Central memory CD4-positive, alpha-beta T cell (primary cell): ENCODE measurements around the gene PINK1.

Source experiments
- DNase-seq: peaks from one replicate; pipeline ENCODE4 v3.0.0; 2022

The PINK1 gene

GRCh38 chr1:20682571-20683236 lies 49.4 kb downstream of the PINK1 start:
- no peak for DNase-seq

GRCh38 chr1:20683614-20684013 lies 50.4 kb downstream of the PINK1 start:
- no peak for DNase-seq

- no peak for DNase-seq
Measured at GRCh38 chr1:20684050-20684620, 50.9 kb downstream of the PINK1 start.

- no peak for DNase-seq
Measured at GRCh38 chr1:20684651-20685050, 51.4 kb downstream of the PINK1 start.

- no peak for DNase-seq
Measured at GRCh38 chr1:20685099-20685662, 51.9 kb downstream of the PINK1 start.

DNA sequence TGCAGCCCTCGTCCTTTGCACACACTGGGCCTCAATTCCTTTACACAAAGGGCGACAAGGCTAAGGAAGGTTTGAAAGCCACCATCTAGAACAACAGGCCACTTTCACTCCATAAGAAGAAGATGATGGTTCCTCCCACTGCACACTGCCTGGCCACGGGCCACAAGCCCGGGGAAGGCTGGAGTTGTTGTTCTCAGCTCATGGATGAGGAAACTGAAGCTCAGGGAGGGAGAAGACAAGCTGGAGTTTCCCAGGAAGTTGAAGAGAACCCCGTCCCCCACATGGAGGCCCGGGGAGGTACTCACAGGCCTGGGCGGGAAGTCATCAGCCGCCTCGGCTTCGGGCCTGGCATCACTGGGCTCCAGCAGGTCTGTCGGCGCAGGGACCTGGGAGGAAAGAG lies 52.5 kb downstream of the PINK1 start:
- DNase-seq: no peak

GRCh38 chr1:20686883-20687725 lies 53.8 kb downstream of the PINK1 start:
- DNase-seq: no peak

DNA sequence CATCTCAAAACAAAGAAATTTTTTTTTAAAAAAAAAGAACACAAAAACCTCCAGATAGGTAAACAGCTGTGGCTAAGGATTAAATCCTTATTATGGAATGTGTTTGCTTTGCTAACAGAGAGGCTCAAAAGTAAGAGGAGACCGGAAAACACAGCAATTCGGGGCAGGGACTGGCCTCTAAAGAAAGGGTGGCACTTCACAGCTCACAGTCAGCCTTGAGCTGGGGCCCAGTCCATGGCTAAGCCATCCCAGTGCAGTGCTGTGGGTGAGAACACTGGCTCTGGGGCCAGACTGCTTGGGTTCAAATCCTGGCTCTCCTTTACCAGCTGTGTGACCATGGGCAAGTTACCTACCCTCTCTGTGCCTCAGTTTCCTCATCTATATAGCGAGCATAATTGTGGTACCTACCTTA lies 56.4 kb downstream of the PINK1 start:
- no peak for DNase-seq

- DNase-seq: no peak
Measured at GRCh38 chr1:20691872-20692271, 58.6 kb downstream of the PINK1 start.

DNA sequence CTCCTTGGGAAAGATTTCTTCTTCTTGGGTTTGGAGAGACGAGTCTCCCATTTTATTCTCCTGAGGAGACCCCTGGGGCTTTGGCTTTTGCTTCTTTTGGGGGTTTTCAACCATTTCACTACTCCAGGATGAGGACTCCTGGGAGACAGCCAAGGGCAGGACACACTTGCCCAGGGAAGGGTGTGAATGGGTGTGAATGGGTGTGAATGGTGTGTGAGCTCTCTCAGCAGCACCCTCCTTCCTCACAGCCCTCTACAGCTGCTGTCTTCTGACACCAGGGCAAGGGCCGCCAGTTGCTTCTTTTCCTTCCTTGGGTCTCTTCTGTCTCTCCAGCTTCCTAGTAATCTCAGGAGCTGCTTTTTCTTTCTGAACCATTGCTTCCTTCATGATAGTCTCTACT lies 60.4 kb downstream of the PINK1 start:
- no peak for DNase-seq

GRCh38 chr1:20695515-20695914 lies 62.3 kb downstream of the PINK1 start:
- DNase-seq: no peak

DNA sequence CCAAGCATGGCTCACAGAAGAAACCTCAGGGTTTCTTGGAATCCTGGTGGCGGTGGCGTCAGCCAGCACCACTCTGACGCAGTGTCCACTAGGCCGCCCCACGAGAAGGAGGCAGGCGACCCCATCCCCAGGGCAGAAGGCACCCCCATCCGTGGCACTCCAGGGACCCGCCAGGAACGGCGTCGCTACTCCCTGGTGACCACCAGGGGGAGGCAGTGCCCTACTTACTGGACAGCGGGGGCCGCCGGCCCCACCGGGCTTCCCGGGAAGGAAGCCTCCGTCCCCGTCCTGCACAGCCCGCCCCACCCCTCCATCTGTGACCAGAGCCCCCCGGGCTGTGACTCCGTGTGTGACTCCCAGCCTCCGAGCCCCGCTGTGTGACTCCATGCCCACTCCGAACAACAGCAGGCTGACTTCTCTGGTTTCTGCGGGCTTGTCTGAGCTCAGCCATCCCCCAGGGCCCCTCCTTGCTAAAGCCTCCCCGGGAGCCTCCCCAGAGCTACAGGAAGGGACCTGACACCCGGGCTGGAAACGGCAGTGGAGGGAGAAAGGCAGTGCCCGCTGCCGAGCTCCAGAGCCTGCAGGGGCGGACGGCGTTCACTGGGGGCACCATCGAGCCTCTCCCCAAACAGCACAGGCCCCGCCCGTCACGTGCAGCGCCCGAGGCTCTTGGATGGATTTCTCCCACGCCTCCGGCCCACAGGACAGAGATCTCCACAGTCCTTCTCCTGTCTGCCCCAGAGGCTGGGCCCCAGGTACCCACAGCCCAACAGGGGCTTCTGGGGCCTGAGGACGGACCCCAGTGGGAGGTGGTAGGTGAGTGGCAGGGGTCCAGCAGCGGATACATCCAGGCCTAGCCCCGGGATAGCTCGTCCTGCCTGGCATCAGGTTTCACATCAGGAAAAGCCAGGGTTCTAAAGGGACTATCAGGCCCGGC lies 63.4 kb downstream of the PINK1 start:
- DNase-seq: peak; percentile 57

- DNase-seq: no peak
Measured at GRCh38 chr1:20697563-20697962, 64.3 kb downstream of the PINK1 start.

GRCh38 chr1:20698195-20698910 lies 65.1 kb downstream of the PINK1 start:
- no peak for DNase-seq

- no peak for DNase-seq
Measured at GRCh38 chr1:20699558-20699957, 66.3 kb downstream of the PINK1 start.

GRCh38 chr1:20700636-20701215 lies 67.5 kb downstream of the PINK1 start:
- DNase-seq: no peak
